NCI-H2227 treated with DMSO at 0.1 percent for 48 hours (cell line): ENCODE data around the gene SHLD1.
"Not testable (repeated sequence)": the region's sequence is repeated elsewhere in the genome, so short reads cannot be mapped to it uniquely, and the experiment has no call there.

ENCODE experiments used
- DNase-seq: peaks from one replicate; lab custom pipeline; 2025; lab: John Stamatoyannopoulos, UW

Gene SHLD1

GRCh38 chr20:5735845-5736510 lies 14.2 kb upstream of the SHLD1 start:
- no peak for DNase-seq

- DNase-seq = no peak
These were observed 12.6 kb upstream of the SHLD1 start for GRCh38 chr20:5737619-5737953.

GRCh38 chr20:5737966-5738365 lies 12.2 kb upstream of the SHLD1 start:
- DNase-seq = no peak

- DNase-seq = not testable (repeated sequence)
These were observed 9.6 kb upstream of the SHLD1 start for GRCh38 chr20:5740643-5741042.

- DNase-seq = peak; percentile 22
These were observed 9.1 kb upstream of the SHLD1 start for GRCh38 chr20:5741089-5741488.

GRCh38 chr20:5742041-5742440 lies 8.2 kb upstream of the SHLD1 start:
- DNase-seq = no peak

- no peak for DNase-seq
These were observed 4.7 kb upstream of the SHLD1 start for GRCh38 chr20:5745416-5746030.

GRCh38 chr20:5746064-5746463 lies 4.1 kb upstream of the SHLD1 start:
- no peak for DNase-seq

GRCh38 chr20:5748246-5748645 lies 2.0 kb upstream of the SHLD1 start:
- DNase-seq = no peak

- DNase-seq = not testable (repeated sequence)
These were observed 669 bp upstream of the SHLD1 start for GRCh38 chr20:5749512-5749951.

GRCh38 chr20:5751856-5752255 lies 1.7 kb downstream of the SHLD1 start:
- DNase-seq = no peak

- no peak for DNase-seq
These were observed 3.6 kb downstream of the SHLD1 start for GRCh38 chr20:5753814-5754213.

- no peak for DNase-seq
These were observed 7.7 kb downstream of the SHLD1 start for GRCh38 chr20:5757949-5758348.

- DNase-seq = no peak
These were observed 16.0 kb downstream of the SHLD1 start for GRCh38 chr20:5766085-5766764.

GRCh38 chr20:5767493-5768098 lies 17.4 kb downstream of the SHLD1 start:
- DNase-seq = no peak

GRCh38 chr20:5770231-5770986 lies 20.2 kb downstream of the SHLD1 start:
- DNase-seq = no peak

- DNase-seq = no peak
These were observed 20.8 kb downstream of the SHLD1 start for GRCh38 chr20:5770987-5771318.

GRCh38 chr20:5772704-5773103 lies 22.5 kb downstream of the SHLD1 start:
- no peak for DNase-seq

- DNase-seq = no peak
These were observed 23.4 kb downstream of the SHLD1 start for GRCh38 chr20:5773589-5773988.

GRCh38 chr20:5776077-5776476 lies 25.9 kb downstream of the SHLD1 start:
- no peak for DNase-seq

- DNase-seq = no peak
These were observed 29.1 kb downstream of the SHLD1 start for GRCh38 chr20:5779071-5779900.

GRCh38 chr20:5780846-5781217 lies 30.6 kb downstream of the SHLD1 start:
- DNase-seq = no peak
